ENCODE results near the gene PLCH1. TPM values are rescaled to one million over a fixed set of nuclear protein-coding genes. Genes with fewer than 3 reads are reported as not detected.

The PLCH1 gene
- total and polyA plus RNA-seq, 8 donors: 0.91 to 4.4 (median 2.3) TPM

DNA sequence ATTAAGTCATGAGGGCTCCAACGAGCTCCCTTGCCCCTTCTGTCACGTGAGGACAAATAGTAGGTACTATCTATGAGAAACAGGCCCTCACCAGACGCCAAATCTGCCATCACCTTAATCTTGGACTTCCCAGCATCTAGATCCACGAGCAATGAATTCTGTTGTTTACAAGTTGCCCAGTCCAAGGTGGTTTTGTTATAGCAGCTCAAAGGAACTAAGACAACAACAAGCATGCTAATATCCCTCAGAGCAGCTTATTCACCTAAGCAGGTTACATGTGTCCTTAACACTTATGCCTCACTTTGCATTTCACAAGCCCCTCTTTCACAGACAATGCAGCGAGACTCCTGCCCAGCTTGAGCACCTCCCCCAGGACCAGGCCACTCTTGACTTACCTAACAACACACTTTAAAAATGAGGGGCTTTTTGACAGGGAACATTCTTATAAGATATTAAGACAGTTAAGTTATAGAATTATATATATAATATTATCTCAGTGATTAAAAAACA lies 219.5 kb downstream of the PLCH1 start:
- TF ChIP-seq, protein P1, sequence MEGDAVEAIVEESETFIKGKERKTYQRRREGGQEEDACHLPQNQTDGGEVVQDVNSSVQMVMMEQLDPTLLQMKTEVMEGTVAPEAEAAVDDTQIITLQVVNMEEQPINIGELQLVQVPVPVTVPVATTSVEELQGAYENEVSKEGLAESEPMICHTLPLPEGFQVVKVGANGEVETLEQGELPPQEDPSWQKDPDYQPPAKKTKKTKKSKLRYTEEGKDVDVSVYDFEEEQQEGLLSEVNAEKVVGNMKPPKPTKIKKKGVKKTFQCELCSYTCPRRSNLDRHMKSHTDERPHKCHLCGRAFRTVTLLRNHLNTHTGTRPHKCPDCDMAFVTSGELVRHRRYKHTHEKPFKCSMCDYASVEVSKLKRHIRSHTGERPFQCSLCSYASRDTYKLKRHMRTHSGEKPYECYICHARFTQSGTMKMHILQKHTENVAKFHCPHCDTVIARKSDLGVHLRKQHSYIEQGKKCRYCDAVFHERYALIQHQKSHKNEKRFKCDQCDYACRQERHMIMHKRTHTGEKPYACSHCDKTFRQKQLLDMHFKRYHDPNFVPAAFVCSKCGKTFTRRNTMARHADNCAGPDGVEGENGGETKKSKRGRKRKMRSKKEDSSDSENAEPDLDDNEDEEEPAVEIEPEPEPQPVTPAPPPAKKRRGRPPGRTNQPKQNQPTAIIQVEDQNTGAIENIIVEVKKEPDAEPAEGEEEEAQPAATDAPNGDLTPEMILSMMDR (IDR thresholded peaks at IDR 0.05): no peak
- 87 to 93% methylated on average over 5 of the region's 5 CpGs for WGBS, 2 donors
- no peaks in the 10 kb centered on the region for H3K4me1 ChIP-seq

DNA sequence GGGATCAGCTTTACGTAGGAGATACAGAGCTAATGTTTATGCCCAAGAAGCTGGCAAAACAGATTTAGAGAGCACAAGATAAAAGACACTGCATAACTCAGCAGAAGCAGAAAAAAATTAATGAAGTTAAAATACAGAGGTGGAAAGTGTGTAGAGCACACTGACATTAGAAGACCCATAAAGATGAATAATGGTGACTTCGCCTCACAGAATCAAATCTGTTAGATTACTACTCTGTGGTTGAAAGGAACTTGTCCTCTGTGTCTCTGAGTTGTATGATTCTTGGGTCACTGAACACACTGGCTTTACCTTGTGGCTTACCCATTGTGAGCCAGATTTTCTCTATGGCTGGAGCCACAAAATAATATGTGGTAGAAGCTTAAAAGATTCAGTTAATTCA lies 224.4 kb downstream of the PLCH1 start:
- WGBS, 2 donors: 65 to 66% methylated on average over 2 of the region's 2 CpGs

More for the DNA sequence above, 219.5 kb downstream of the PLCH1 start:
- ATAC-seq (no peak), FAIRE-seq (no peak), DNase-seq (no peak)
- no peaks in the 10 kb centered on the region for H3K9me3 ChIP-seq
- intact Hi-C loops (cut with DNase I): no loop called here
- H3K27ac ChIP-seq: no peak overlapping the region
- H3K4me3 ChIP-seq: no peak overlapping the region
- no peaks in the 10 kb centered on the region for H3K36me3 ChIP-seq
- no peaks in the 10 kb centered on the region for H3K27me3 ChIP-seq

DNA sequence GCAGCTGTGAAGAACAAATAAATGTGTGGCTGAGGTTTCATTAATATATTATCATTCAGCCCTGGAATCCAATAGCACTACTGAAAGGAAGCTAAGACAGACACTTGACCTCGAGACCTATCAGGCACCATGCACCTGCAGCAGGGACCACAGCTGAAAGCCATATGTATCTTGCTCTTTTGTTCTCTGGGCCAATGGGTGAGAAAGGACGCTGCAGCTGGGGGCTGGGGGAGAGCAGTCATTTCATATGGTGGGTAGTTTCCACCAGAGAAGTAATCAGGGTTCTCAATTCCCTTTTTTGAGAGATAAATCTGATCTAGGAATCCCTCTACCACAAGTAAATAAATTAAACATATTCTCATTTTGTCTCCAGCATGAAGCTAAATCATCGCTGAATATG lies 225.8 kb downstream of the PLCH1 start:
- no peak overlapping the region for H3K27ac ChIP-seq
- 59 to 70% methylated on average over 3 of the region's 3 CpGs for WGBS, 2 donors
- no peaks in the 10 kb centered on the region for H3K36me3 ChIP-seq

More for the DNA sequence above, 224.4 kb downstream of the PLCH1 start:
- no peak for DNase-seq
- Histone ChIP-seq H3K27ac (no peak overlapping the region), H3K4me3 (no peak overlapping the region), H3K9me3 (no peaks in the 10 kb centered on the region), H3K36me3 (no peaks in the 10 kb centered on the region), H3K27me3 (no peaks in the 10 kb centered on the region), H3K4me1 (no peaks in the 10 kb centered on the region)
- FAIRE-seq: no peak
- TF ChIP-seq, protein P1 (IDR thresholded peaks at IDR 0.05): no peak
- no peak for ATAC-seq
- intact Hi-C loops (cut with DNase I): no loop called here

DNA sequence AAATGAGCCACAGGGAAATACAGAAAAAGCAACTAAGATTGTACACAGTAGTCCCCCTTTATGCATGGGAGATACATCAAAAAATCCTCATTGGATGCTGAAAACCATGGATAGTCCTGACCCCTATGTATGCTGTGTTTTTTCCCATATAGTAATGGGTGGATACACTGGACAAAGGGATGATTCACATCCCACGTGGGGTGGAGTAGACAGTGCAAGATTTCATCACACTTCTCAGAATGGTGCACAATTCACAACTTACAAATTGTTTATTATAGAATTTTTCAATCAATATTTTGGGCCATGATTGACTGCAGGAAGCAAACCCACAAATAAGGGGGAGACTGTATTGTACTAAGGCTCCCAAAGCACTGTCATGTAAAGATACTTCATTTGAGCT lies 227.0 kb downstream of the PLCH1 start:
- Histone ChIP-seq H3K9me3 (no peaks in the 10 kb centered on the region), H3K27me3 (no peaks in the 10 kb centered on the region), H3K4me1 (no peaks in the 10 kb centered on the region), H3K4me3 (no peak overlapping the region), H3K27ac (no peak overlapping the region), H3K36me3 (no peaks in the 10 kb centered on the region)
- intact Hi-C loops (cut with DNase I): no loop called here
- ATAC-seq: no peak
- TF ChIP-seq, protein P1 (IDR thresholded peaks at IDR 0.05): no peak
- FAIRE-seq: no peak
- no peak for DNase-seq
- 90 to 93% methylated on average over 1 of the region's 1 CpG for WGBS, 2 donors

More for the DNA sequence above, 225.8 kb downstream of the PLCH1 start:
- DNase-seq: no peak
- no peak for FAIRE-seq
- H3K4me3 ChIP-seq: no peak overlapping the region
- no peaks in the 10 kb centered on the region for H3K4me1 ChIP-seq
- no peaks in the 10 kb centered on the region for H3K27me3 ChIP-seq
- H3K9me3 ChIP-seq: no peaks in the 10 kb centered on the region
- no peak for ATAC-seq
- TF ChIP-seq, protein P1 (IDR thresholded peaks at IDR 0.05): no peak
- intact Hi-C loops (cut with DNase I): no loop called here

DNA sequence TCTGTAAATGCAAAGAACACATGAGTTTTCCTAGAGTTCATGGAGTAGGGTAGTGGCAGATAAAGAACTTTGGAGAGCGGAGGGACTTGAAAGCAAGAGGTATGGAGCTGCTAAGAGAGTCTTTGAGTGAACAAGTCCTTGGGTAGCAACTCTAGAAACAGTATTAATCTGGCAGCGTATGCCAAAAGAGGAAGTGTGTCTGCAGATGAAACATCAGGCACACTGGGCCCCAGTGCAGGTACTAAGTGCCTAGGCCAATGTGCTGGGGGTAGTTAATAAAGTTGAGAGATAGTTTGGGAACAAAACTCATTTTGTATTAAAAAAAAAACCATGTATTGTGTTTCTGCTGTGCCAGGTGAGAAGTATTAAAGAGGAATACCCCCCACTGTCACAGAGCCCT lies 228.4 kb downstream of the PLCH1 start:
- 89 to 95% methylated on average over 2 of the region's 2 CpGs for WGBS, 2 donors
- H3K36me3 ChIP-seq: no peaks in the 10 kb centered on the region

More for the DNA sequence above, 228.4 kb downstream of the PLCH1 start:
- no peaks in the 10 kb centered on the region for H3K27me3 ChIP-seq
- H3K4me3 ChIP-seq: no peak overlapping the region
- H3K4me1 ChIP-seq: no peaks in the 10 kb centered on the region
- DNase-seq: no peak
- ATAC-seq: no peak
- intact Hi-C loops (cut with DNase I): no loop called here
- TF ChIP-seq, protein P1 (IDR thresholded peaks at IDR 0.05): no peak
- FAIRE-seq: no peak
- no peak overlapping the region for H3K27ac ChIP-seq
- H3K9me3 ChIP-seq: no peaks in the 10 kb centered on the region

Measured in pancreas (tissue), 10 donors.